Osteocyte (in vitro differentiated cells): ENCODE data around the gene RNF114. TPM values are rescaled to one million over a fixed set of nuclear protein-coding genes. Genes with fewer than 3 reads are reported as not detected.

Source experiments
- DNase-seq: peaks from one replicate; pipeline ENCODE4 v3.0.0; 2021; ENCODE audit warnings: mixed read lengths; ENCODE audit not compliant: unreplicated experiment; ENCODE audit errors: extremely low spot score
- H3K27ac Mint-ChIP-seq: one replicate; pipeline ENCODE4 v1.8.0; 2021; ENCODE audit warnings: mild to moderate bottlenecking, mixed read lengths; ENCODE audit not compliant: unreplicated experiment
- H3K27me3 Mint-ChIP-seq: one replicate; pipeline ENCODE4 v1.8.0; 2021; ENCODE audit warnings: mixed read lengths; ENCODE audit not compliant: unreplicated experiment
- H3K36me3 Mint-ChIP-seq: one replicate; pipeline ENCODE4 v1.8.0; 2021; ENCODE audit warnings: mixed read lengths; ENCODE audit not compliant: unreplicated experiment
- H3K4me1 Mint-ChIP-seq: one replicate; pipeline ENCODE4 v1.8.0; 2021; ENCODE audit warnings: mixed read lengths; ENCODE audit not compliant: unreplicated experiment
- H3K4me3 Mint-ChIP-seq: one replicate; pipeline ENCODE4 v1.8.0; 2021; ENCODE audit warnings: mild to moderate bottlenecking, moderate library complexity, mixed read lengths; ENCODE audit not compliant: unreplicated experiment
- H3K9me3 Mint-ChIP-seq: one replicate; pipeline ENCODE4 v1.8.0; 2021; ENCODE audit warnings: mixed read lengths; ENCODE audit not compliant: unreplicated experiment
- total RNA-seq: library from RNA; stranded (reverse); gene quantifications from 2 replicates; pipeline ENCODE4 v1.2.1, GENCODE V29; 2021
- TF ChIP-seq, protein P1 (sequence below): fragments of 200-600 bp; sonication (generic); IDR thresholded peaks from 2 replicates; pipeline ENCODE4 v1.5.0; 2021; ENCODE audit warnings: antibody characterized with exemption, mild to moderate bottlenecking, moderate library complexity

The RNF114 gene
- total RNA-seq, 1 donor from 2014 or later, result 64.9 TPM

GRCh38 chr20:49985157-49985556, 49.0 kb downstream of the RNF114 start:
- TF ChIP-seq, protein P1, sequence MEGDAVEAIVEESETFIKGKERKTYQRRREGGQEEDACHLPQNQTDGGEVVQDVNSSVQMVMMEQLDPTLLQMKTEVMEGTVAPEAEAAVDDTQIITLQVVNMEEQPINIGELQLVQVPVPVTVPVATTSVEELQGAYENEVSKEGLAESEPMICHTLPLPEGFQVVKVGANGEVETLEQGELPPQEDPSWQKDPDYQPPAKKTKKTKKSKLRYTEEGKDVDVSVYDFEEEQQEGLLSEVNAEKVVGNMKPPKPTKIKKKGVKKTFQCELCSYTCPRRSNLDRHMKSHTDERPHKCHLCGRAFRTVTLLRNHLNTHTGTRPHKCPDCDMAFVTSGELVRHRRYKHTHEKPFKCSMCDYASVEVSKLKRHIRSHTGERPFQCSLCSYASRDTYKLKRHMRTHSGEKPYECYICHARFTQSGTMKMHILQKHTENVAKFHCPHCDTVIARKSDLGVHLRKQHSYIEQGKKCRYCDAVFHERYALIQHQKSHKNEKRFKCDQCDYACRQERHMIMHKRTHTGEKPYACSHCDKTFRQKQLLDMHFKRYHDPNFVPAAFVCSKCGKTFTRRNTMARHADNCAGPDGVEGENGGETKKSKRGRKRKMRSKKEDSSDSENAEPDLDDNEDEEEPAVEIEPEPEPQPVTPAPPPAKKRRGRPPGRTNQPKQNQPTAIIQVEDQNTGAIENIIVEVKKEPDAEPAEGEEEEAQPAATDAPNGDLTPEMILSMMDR, result no peak
- peaks cover 81% of the 10 kb centered on the region for H3K4me1 Mint-ChIP-seq
- H3K27ac Mint-ChIP-seq, result no peak overlapping the region
- no peaks in the 10 kb centered on the region for H3K9me3 Mint-ChIP-seq
- peaks cover 37% of the 10 kb centered on the region for H3K36me3 Mint-ChIP-seq
- no peaks in the 10 kb centered on the region for H3K27me3 Mint-ChIP-seq
- no peak for DNase-seq
- peak overlapping the region; percentile 91 for H3K4me3 Mint-ChIP-seq

- Mint-ChIP-seq H3K36me3 (peaks cover 37% of the 10 kb centered on the region), H3K4me3 (peak overlapping the region; percentile 91), H3K4me1 (peaks cover 84% of the 10 kb centered on the region), H3K27me3 (no peaks in the 10 kb centered on the region), H3K27ac (no peak overlapping the region), H3K9me3 (no peaks in the 10 kb centered on the region)
- TF ChIP-seq, protein P1, result no peak
- DNase-seq, result no peak
Measured at GRCh38 chr20:49985617-49986016, 49.4 kb downstream of the RNF114 start.

DNA sequence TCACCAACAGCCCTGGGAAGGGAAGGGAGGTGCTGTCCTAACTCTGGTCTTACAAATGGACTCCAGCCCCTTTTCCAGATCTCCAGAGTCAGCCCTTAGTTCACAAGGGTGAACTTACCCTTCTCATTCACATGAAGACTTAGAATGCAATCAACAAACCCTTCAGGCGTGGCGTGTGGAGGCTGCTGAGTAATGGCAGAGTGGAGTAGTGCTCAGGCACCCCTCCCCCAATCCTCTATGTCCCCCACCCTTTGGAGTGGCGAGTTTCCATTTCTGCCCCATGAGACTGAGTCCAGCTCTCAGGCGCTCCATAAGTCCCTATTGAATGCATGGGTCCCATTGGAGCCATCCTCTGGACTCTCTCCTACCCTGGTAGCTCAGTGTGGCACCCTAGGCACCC, 49.9 kb downstream of the RNF114 start:
- Mint-ChIP-seq H3K27me3 (no peaks in the 10 kb centered on the region), H3K36me3 (peaks cover 37% of the 10 kb centered on the region), H3K4me1 (peaks cover 85% of the 10 kb centered on the region), H3K27ac (no peak overlapping the region), H3K9me3 (no peaks in the 10 kb centered on the region), H3K4me3 (peak overlapping the region; percentile 91)
- DNase-seq, result no peak
- TF ChIP-seq, protein P1, result no peak

- H3K9me3 Mint-ChIP-seq, result no peaks in the 10 kb centered on the region
- peaks cover 82% of the 10 kb centered on the region for H3K4me1 Mint-ChIP-seq
- no peaks in the 10 kb centered on the region for H3K27me3 Mint-ChIP-seq
- TF ChIP-seq, protein P1, result no peak
- H3K27ac Mint-ChIP-seq, result peak overlapping the region; percentile 47
- peaks cover 37% of the 10 kb centered on the region for H3K36me3 Mint-ChIP-seq
- H3K4me3 Mint-ChIP-seq, result peak overlapping the region; percentile 32
- DNase-seq, result no peak
Measured at GRCh38 chr20:49987015-49987867, 51.0 kb downstream of the RNF114 start.

DNA sequence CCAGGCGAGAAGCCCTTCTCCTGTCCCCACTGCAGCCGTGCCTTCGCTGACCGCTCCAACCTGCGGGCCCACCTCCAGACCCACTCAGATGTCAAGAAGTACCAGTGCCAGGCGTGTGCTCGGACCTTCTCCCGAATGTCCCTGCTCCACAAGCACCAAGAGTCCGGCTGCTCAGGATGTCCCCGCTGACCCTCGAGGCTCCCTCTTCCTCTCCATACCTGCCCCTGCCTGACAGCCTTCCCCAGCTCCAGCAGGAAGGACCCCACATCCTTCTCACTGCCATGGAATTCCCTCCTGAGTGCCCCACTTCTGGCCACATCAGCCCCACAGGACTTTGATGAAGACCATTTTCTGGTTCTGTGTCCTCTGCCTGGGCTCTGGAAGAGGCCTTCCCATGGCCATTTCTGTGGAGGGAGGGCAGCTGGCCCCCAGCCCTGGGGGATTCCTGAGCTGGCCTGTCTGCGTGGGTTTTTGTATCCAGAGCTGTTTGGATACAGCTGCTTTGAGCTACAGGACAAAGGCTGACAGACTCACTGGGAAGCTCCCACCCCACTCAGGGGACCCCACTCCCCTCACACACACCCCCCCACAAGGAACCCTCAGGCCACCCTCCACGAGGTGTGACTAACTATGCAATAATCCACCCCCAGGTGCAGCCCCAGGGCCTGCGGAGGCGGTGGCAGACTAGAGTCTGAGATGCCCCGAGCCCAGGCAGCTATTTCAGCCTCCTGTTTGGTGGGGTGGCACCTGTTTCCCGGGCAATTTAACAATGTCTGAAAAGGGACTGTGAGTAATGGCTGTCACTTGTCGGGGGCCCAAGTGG, 51.9 kb downstream of the RNF114 start:
- TF ChIP-seq, protein P1, result no peak
- peak overlapping the region; percentile 91 for H3K27ac Mint-ChIP-seq

More for the DNA sequence above, 51.9 kb downstream of the RNF114 start:
- Mint-ChIP-seq H3K4me1 (peaks cover 78% of the 10 kb centered on the region), H3K4me3 (peak overlapping the region; percentile 38), H3K9me3 (no peaks in the 10 kb centered on the region), H3K27me3 (no peaks in the 10 kb centered on the region), H3K36me3 (peaks cover 37% of the 10 kb centered on the region)
- no peak for DNase-seq
